RKO (cell line): ENCODE results near the gene TMED3.
"Not testable (repeated sequence)": the region's sequence is repeated elsewhere in the genome, so short reads cannot be mapped to it uniquely, and the experiment has no call there.

Experiments
- DNase-seq: peaks from one replicate; pipeline ENCODE4 v3.0.0-alpha.2; 2016; ENCODE audit warnings: low spot score

TMED3 gene

DNA sequence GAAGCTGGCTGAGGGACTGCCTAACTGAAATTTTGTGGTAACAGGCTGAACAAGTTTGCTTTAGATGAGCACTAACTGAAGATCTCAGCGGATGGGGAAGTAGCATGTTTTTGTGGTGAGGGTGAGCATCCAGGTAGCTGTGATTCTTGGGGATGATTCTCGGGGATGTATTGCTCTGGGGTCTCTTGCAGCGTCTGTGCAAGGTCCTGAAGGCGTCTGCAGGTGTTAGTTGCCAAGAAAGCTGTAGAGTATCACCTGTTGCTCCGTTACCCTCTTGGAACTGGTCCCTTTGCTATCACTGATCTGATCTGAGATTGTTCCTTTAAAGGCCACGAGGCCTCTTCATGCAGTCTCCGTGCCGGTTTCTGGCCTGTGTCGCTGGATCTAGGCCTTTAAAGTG lies 6.0 kb downstream of the TMED3 start:
- no peak for DNase-seq

DNA sequence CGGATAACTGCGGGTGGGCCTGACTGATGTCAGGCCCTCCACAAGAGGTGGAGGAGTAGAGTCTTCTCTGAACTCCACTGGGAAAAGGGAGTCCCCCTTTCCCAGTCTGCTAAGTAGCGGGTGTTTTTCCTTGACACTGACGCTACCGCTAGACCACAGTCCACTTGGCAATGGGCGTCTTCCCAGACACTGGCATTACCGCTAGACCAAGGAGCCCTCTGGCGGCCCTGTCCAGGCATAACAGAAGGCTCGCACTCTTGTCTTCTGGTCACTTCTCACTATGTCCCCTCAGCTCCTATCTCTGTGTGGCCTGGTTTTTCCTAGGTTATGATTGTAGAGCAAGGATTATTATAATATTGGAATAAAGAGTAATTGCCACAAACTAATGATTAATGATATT lies 9.1 kb downstream of the TMED3 start:
- DNase-seq, result not testable (repeated sequence)

DNA sequence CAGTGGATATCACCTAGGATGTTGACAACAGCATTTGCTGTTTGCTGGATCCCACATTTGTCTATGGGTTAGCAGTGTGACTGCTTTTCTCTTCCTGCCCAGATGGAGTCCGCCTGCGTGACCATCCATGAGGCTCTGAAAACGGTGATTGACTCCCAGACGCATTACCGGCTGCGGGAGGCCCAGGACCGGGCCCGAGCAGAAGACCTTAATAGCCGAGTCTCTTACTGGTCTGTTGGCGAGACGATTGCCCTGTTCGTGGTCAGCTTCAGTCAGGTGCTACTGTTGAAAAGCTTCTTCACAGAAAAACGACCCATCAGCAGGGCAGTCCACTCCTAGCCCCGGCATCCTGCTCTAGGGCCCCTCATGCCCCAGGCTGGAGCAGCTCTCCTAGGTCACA lies 11.0 kb downstream of the TMED3 start:
- no peak for DNase-seq

DNA sequence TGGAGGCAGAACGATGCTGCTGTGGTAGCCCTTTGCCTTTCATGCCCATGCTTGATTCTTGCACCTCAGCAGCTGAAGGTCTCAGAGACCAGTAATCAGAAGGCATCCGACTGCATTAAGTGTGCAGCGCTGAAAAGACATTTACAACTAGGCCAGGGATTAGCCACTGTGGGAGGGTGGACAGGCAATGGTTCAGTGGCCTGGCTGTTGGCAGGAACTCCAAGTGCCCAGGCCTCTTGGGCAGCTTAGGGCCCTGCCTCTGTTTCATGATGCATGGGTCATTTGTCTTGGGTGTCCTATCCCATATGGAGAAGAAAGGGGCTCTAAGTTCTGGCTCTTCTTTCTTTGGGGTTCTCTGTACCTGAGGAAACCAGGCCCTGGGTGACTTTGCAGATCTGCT lies 11.4 kb downstream of the TMED3 start:
- no peak for DNase-seq

DNA sequence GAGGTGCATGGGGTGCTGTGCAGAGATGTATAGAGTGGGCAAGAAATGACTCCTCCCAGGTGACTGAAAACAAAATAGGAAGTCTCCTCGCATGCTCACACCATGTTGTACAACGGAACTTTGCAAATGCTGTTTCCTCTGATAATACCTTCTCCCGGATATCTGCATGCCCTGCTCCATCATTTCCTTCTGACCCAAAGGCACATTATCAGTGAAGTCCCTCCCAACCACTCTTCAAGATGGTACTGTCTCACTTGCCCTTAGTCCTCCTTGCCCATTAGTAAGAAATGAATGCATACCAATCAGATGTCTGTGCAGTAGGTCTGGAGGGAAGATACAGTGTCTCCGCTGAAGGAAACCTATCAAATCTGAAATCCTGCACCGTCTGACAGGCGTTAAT lies 12.0 kb downstream of the TMED3 start:
- no peak for DNase-seq

DNA sequence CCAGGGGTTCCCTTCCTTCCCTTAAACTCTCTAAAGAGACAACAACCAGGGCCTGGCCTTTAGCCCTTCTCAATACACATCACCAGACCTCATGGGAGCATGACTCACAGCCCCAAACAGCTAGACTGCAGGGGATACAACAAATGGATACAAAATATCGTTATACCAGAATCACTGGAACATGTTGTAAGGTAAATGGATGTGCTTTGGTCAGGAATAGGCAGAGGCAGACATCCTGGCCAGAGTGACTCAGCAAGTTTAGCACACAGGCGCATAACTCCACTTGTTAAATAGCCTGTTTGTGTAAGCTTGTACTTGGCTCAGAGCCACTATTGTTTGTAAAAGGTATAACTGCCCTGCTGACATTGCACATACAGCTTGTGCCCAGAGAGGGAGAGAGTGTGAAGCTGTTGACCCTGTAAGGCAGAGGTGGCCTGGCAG lies 18.3 kb downstream of the TMED3 start:
- peak; percentile 7 for DNase-seq

DNA sequence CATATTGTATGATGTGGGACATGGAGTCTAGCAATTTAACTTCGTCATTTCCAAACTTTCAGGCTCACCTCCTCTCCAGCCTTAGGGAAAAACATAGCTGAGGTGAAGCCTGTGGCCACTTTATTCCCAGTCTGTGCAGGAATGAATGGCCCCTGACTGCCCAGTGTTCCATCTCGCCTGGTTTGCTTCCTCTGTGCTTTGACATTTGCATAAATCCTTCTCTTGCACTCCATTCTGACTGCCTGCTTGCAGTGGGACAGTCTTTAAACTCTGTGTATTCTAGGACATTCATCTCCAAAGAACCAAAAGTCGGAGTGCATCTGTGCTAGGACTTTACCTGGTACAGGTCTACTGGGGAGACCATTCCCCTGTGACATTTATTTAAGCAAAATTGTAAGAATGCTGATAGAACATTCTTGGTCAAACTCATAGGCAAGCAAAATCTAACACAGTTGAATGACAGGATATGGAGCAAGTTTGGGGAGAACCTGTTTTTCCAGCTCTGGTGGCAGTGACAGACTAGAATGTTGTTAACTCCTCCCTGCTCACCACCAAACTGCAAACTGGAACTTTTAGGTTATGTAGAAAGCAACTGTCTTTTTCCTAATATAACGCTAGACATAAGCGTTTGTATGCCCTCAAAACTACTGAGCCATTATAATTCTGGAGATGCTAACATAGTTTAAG lies 22.1 kb downstream of the TMED3 start:
- DNase-seq, result no peak

DNA sequence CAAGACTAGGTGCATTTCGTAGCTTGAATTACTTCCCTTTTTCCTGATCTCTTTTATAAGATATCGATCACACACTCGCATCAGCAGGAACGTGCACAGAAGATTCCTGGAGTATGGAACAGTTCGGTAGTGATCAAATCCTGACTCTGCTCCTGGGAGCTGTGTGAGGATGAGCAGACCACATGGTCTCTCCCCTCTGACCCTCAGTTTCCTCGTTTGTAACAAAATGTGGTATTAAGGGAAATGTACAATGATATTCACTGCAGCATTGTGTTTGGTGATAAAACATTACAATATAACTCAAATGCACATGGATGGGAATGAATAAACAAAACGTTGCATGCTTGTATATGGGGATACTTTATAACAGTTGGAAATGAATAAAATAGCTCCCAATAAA lies 26.7 kb downstream of the TMED3 start:
- no peak for DNase-seq

DNA sequence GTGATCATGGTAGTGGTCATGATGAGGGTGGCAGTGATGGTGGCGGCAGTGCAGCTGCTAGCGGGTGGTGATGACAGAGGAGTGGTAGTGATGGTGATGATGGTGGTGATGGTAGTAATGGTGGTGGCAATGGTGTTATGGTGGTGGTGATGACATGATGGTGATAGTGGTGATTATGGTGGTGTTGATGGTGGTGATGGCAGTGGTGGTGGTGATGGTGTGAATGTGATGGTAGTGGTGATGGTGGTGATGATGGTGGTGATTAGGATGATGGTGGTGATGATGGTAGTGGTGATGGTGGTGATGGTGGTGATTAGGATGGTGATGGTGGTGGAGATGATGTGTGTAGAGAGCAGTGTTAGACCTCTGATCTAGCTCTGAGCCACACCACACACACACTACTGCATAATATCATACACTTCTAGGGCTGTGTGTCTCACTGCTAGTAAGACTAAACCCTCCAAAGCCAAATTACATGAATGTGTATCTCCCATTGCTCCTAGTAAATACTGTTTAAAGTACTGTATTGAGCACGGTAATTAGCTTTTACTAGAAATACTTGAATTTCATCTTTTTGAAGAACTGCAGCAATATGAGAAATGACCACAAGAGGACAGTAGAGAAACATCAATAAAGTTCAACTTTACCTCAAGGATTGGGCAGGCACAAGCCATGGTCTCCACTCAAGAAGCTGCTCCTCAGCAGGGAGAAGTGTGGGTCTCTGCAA lies 28.8 kb downstream of the TMED3 start:
- DNase-seq, result peak; percentile 39

DNA sequence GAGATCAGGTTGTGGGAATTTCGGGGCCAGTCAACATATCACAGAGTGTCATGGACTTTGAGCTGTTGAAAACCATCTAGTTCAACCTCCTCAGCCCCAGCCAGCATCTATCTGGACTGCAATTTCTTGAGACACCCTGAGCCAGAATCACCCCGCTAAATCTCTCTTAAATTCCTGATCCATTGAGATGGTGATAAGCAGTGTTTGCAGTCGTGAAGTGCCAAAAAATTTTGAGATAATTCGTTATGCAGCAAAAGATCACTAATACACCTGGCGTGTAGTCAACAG lies 29.3 kb downstream of the TMED3 start:
- no peak for DNase-seq

DNA sequence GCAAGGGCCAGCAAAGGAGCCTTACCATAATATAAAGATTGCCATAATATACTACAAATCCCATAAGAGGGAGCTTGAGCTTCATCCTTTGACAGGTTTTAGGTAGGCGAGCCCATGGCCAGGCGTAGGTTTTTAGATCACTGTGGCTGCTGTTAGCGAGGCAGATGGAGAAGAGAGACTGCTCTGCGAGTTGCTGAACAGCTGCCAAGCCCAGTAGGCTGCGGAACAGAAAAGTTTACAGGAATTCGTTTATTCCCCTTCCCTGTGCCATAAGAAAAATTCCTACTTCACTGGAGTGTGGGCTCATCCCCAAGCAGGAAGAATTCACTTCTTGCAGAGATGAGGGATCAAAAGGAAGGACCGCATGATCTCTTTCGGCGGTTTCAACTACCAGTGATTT lies 30.5 kb downstream of the TMED3 start:
- no peak for DNase-seq

DNA sequence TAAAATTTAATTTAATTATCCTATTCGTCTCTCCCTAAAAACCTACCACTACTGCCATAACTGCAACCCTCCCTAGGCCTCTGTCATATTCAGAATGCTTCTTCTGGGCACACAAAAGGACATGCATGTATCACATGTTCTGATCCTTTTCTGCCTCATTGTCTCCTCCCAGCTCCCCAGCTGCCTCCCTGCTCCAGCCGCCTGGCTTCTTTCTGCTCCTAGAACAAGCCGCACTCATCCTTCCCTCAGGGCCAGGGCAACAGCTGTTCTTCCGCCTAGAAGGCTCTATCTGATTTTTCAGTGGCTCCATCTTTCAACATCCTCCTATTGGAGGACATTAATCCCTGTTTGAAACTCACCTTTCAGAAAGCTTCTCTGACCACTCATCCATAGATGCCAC lies 38.6 kb downstream of the TMED3 start:
- DNase-seq, result no peak

DNA sequence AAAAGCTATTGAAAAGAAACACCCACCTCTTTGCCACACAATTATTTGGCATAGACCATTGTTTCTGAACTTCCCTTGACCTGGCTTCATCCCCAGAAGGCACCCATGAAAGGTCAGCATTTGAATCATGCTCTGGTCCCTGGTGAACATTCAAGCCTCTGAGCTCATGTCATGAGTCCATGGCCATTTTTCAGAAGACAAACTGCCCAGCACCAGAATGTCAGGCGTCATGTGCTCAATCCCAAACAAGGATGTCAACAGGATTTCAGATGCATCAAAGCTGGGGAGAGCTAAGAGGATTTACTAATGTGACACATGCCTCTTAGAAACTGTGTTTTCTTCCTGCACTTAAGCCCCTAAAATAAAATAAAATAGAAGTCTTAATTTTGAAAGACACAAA lies 41.3 kb downstream of the TMED3 start:
- DNase-seq, result no peak

DNA sequence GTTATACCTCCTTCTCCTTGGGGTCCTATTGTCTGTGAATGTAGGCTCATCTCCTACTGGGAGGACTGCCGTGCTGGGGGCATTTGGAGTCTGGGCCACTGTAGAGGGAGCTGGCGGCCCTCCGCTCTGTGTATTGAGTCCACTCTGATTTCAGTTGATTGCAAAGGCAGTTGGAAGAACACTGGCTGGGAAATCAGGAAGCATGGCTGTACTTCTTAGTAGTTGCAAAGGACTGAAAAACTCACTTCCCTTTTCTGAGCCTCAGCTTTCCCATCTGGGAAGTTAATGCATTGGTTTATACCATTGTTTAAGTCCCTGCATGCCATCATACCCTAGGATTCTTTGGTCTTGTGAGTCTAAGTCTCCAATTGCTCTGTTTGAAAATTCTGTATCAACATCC lies 46.7 kb downstream of the TMED3 start:
- no peak for DNase-seq

DNA sequence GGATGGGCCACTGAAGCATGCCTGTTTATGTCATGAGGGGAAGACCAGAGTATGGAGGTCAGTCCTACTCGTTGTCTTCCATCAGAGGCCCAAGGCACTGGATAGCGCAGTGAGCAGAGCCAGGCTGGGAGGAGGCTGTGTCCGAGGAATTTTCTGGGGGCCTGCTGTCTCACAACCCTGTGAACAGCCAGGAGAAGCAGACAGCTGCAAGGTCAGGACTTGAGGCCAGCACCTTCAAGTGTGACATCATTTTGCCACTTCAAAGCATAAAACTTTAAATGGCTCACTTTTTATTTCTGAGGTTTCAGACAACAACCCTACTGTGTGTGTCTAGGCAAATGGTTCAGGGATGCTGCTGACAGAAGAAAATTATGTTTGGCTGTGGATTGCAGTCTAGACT lies 47.2 kb downstream of the TMED3 start:
- DNase-seq, result no peak

DNA sequence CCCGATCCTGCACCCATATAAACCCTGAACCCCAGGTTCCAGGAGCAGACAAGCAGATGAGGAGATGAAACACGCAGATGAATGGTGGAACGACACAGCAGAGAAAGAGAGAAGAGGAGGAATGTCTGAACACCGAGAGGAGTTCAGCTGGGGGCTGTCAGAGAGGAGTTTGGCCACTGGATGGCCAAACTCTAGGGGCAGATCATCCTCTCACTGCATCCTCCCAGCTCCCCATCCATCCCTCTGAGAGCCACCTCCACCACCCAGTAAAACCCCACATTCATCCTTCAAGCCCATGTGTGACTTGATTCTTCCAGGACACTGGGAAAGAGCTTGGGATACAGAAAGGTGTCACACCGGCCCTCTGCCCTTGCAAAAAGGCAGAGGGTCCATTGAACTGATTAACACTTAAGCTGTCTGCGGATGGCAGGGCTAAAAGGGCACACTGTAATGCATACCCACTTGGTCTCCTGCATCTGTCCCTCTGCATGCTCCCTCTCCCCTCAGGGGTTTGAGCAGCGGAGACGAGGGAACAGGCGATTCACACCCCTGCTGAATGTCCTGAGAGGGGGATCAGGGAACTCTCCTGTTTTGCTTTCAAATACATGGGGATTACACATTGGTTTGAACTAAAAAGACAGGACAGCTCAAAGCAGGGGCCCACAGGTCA lies 53.8 kb downstream of the TMED3 start:
- no peak for DNase-seq

DNA sequence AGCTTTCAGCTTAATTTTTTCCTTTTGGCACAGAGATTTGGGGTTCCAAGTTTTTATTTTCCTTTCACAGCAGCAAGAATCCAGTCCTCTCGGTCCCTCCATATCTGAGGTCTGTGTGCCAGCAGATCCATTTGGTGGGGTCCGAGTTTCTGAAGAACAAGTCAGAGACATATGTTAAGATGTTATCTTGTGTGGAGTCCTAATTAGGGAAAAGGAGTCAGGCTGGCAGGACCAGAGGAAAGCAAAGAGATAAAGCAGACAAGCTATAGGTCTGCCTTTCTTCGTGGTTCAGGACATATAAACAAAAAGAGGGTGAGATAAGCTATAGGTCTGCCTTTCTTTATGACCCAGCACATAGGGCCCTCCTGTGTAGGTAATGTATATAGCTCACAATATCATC lies 54.9 kb downstream of the TMED3 start:
- no peak for DNase-seq

DNA sequence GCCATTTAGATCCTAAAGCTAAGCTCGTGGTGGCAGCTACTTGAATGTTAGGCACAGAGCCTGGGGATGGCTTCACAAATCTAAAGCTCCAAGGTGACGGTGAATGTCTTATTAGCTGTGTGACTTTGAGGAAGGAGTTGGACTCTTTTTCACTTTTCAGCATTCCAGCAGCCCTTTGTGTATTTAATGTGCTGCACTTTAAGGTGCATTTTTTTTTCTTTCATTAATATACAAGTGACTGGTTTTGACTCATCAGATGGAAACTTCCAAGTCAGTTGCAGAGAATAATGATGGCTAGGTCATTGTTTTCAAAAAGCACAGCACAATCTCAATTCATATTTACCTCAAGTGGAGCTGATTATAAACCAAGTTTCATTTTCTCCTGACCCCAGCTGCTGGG lies 55.8 kb downstream of the TMED3 start:
- no peak for DNase-seq

DNA sequence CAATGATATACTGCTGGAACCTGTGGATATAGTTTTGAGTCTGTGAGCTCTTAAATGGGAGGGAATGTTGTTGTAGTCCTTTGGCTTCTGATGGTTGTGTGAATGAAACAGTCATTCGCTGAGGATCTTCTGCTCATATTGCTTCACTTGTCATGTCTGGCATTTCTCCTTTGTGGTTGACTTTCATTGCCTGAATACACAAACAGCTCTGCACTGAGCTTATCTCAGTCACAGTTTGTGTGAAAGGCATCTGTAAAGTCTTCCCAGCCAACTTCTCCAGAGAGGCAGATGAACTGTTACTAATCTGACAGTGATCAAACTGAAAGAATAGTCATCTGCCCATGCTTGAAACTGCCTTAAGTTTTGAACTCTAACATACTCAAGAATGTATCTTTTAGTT lies 59.8 kb downstream of the TMED3 start:
- DNase-seq, result no peak

DNA sequence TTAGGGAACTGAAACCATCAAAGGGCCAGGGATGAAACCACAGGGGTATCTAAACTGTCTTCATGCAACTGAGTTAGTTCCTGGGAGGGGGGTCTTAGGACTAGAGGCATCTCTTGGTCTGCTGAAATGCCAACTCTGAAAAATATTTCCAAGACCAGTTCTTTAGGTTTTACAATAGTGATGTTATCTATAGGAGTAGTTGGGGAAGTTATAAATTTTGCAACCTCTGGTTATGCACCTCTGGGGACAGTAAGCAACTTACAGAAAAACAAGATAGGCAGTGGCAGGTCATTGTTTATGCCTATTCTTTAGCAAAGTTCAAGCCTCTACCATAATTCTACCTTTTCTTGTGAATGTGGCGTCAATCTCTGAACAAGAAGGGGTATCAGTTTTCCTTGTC lies 60.7 kb downstream of the TMED3 start:
- no peak for DNase-seq

DNA sequence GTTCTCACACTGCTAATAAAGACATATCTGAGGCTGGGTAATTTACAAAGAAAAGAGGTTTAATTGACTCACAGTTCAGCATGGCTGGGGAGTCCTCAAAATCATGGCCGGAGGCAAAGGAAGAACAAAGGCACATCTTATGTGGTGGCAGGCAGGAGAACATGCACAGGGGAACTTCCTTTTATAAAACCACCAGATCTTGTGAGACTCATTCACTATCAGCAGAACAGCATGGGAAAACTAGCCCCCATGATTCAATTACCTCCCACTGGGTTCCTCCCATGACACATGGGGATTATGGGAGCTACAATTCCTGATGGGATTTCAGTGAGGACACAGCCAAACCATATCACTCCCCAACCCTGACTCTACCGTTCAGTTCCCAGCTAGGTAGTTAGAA lies 61.5 kb downstream of the TMED3 start:
- no peak for DNase-seq
